AG04450 (cell line): Measurements from ENCODE around the gene KRT15. TPM values are rescaled to one million over a fixed set of nuclear protein-coding genes. Genes with fewer than 3 reads are reported as not detected.

ENCODE experiments used
- CTCF ChIA-PET: fragments of 300-600, 350-600 bp; formaldehyde crosslinking; extraction: SDS; loops from one replicate; lab custom pipeline; 2022; ENCODE audit warnings: antibody characterized with exemption, inconsistent platforms; lab: Charles Lee
- POLR2A ChIA-PET: fragments of 350-600 bp; formaldehyde crosslinking; extraction: SDS; loops from one replicate; lab custom pipeline; 2021; ENCODE audit warnings: antibody characterized with exemption, inconsistent platforms; lab: Yijun Ruan, JAX
- DNase-seq: peaks from one replicate; pipeline ENCODE4 v3.0.0-alpha.2; 2011; ENCODE audit warnings: low read depth, low spot score
- H3K27ac ChIP-seq: one replicate; pipeline ENCODE4 v1.5.1; 2012; ENCODE audit warnings: low read depth, low read length, control low read depth
- H3K27me3 ChIP-seq: one replicate; pipeline ENCODE4 v1.6.0; 2012; ENCODE audit warnings: low read length; ENCODE audit not compliant: control insufficient read depth, insufficient read depth
- H3K4me3 ChIP-seq: 2 replicates; pipeline ENCODE4 v1.5.1; 2011; ENCODE audit warnings: mild to moderate bottlenecking, low read depth, low read length, control low read depth
- H3K9me3 ChIP-seq: 2 replicates; pipeline ENCODE4 v1.5.1; 2012; ENCODE audit warnings: low read length; ENCODE audit not compliant: control insufficient read depth, insufficient read depth
- CTCF ChIP-seq: IDR thresholded peaks from 2 replicates; pipeline ENCODE4 v1.5.1; 2011; ENCODE audit warnings: low read depth, low read length, control low read depth, inconsistent platforms
- polyA plus RNA-seq: library from polyadenylated mRNA; depleted of rRNA; stranded (reverse); fragments of >200 nt; gene quantifications from 2 replicates; pipeline ENCODE4 v1.2.3, GENCODE V29; 2011; rRNA removed
- small RNA-seq: library from RNA; depleted of rRNA; stranded (forward); fragments of <200 nt; gene quantifications from one replicate; pipeline ENCODE3, GENCODE V24; 2012; ENCODE audit warnings: low read depth; ENCODE audit not compliant: insufficient read length

The KRT15 gene
- polyA plus RNA-seq, 1 experiment: 1.4 TPM

GRCh38 chr17:41466988-41467387, 51.7 kb downstream of the KRT15 start, which contains the start of gene KRT32:
Gene KRT32, minus strand, starts transcription at chr17:41467386. Its CDS starts 61 bp downstream, at chr17:41467325.
- H3K9me3 ChIP-seq: peaks cover 19% of the 10 kb centered on the region
- ChIA-PET POLR2A (no interaction called here), CTCF (interaction anchor here (0.6 kb wide), 1 partner anchor 196 kb away, joined by 4 read pairs; no protein-coding TSS in a partner anchor)
- no peak within 1 kb of the TSS for H3K27ac ChIP-seq
- no peak for TF ChIP-seq CTCF
- H3K27me3 ChIP-seq: peaks cover 9% of the 10 kb centered on the region
- no peak within 1 kb of the TSS for H3K4me3 ChIP-seq
- DNase-seq: no peak

GRCh38 chr17:41464682-41465081, 54.0 kb downstream of the KRT15 start:
- no peak overlapping the region for H3K4me3 ChIP-seq
- DNase-seq: peak; percentile 39
- no peak for TF ChIP-seq CTCF
- H3K9me3 ChIP-seq: peaks cover 16% of the 10 kb centered on the region
- H3K27me3 ChIP-seq: peaks cover 10% of the 10 kb centered on the region
- POLR2A ChIA-PET: no interaction called here
- peak overlapping the region; percentile 48 for H3K27ac ChIP-seq
- CTCF ChIA-PET: no interaction called here

- ChIA-PET CTCF (no interaction called here), POLR2A (no interaction called here)
- H3K27me3 ChIP-seq: peaks cover 10% of the 10 kb centered on the region
- no peak for DNase-seq
- H3K9me3 ChIP-seq: peaks cover 16% of the 10 kb centered on the region
- H3K27ac ChIP-seq: peak overlapping the region; percentile 48
- no peak for TF ChIP-seq CTCF
- no peak overlapping the region for H3K4me3 ChIP-seq
Measured at GRCh38 chr17:41464173-41464572, 54.5 kb downstream of the KRT15 start.

GRCh38 chr17:41463746-41464145, 54.9 kb downstream of the KRT15 start:
- H3K27ac ChIP-seq: no peak overlapping the region
- TF ChIP-seq CTCF: no peak
- POLR2A ChIA-PET: no interaction called here
- no peak for DNase-seq
- peaks cover 16% of the 10 kb centered on the region for H3K9me3 ChIP-seq
- H3K27me3 ChIP-seq: peaks cover 14% of the 10 kb centered on the region
- H3K4me3 ChIP-seq: no peak overlapping the region
- CTCF ChIA-PET: interaction anchor here (0.7 to 1.1 kb wide), 2 partner anchors 85 to 122 kb away, joined by 4 read pairs; no protein-coding TSS in a partner anchor

Small RNAs within 50 kb of the gene (small RNA-seq; reads per million reads assigned to genes)
- gene RNU2-32P: not detected

Other genes starting within 250 kb of the KRT15 start
- not detected in 2 replicates for gene KRTAP9-7, start 243.2 kb downstream of the KRT15 start, polyA plus RNA-seq
- not detected in 2 replicates for gene KRTAP29-1, start 216.0 kb downstream of the KRT15 start, polyA plus RNA-seq
- not detected in 2 replicates for gene KRTAP16-1, start 209.6 kb downstream of the KRT15 start, polyA plus RNA-seq
- gene KRTAP17-1, start 203.2 kb downstream of the KRT15 start, polyA plus RNA-seq: not detected in 2 replicates
- not detected in 2 replicates for gene KRT33A, start 168.1 kb downstream of the KRT15 start, polyA plus RNA-seq
- 0.07 TPM in 1 of 2 replicates, not detected in the other for gene KRT33B, start 149.1 kb downstream of the KRT15 start, polyA plus RNA-seq
- 0.27 and 0.29 TPM in 2 replicates for gene KRT34, start 136.6 kb downstream of the KRT15 start, polyA plus RNA-seq
- not detected in 2 replicates for gene KRT31, start 121.3 kb downstream of the KRT15 start, polyA plus RNA-seq
- not detected in 2 replicates for gene KRT37, start 94.3 kb downstream of the KRT15 start, polyA plus RNA-seq
- gene KRT38, start 77.9 kb downstream of the KRT15 start, polyA plus RNA-seq: 0.11 and 0.17 TPM in 2 replicates
- 0.09 and 0.14 TPM in 2 replicates for gene KRT32, start 51.5 kb downstream of the KRT15 start, polyA plus RNA-seq
- not detected in 2 replicates for gene KRT35, start 37.7 kb downstream of the KRT15 start, polyA plus RNA-seq
- gene KRT36, start 29.0 kb downstream of the KRT15 start, polyA plus RNA-seq: not detected in 2 replicates
- gene KRT13, start 13.3 kb downstream of the KRT15 start, polyA plus RNA-seq: 0.05 TPM in 1 of 2 replicates, not detected in the other
- 19.7 and 27.6 TPM in 2 replicates for gene KRT19, start 9.4 kb upstream of the KRT15 start, polyA plus RNA-seq
- gene KRT9, start 53.2 kb upstream of the KRT15 start, polyA plus RNA-seq: not detected in 2 replicates
- gene KRT14, start 68.0 kb upstream of the KRT15 start, polyA plus RNA-seq: 0.09 TPM in 1 of 2 replicates, not detected in the other
- not detected in 2 replicates for gene KRT16, start 93.9 kb upstream of the KRT15 start, polyA plus RNA-seq
- gene KRT17, start 105.7 kb upstream of the KRT15 start, polyA plus RNA-seq: 2.8 and 4.9 TPM in 2 replicates
- 529 and 549 TPM in 2 replicates for gene EIF1, start 170.0 kb upstream of the KRT15 start, polyA plus RNA-seq
- gene GAST, start 193.4 kb upstream of the KRT15 start, polyA plus RNA-seq: not detected in 2 replicates
- gene HAP1, start 215.8 kb upstream of the KRT15 start, polyA plus RNA-seq: 0.04 and 0.07 TPM in 2 replicates